ENCODE data around the gene PAQR7. TPM values are rescaled to one million over a fixed set of nuclear protein-coding genes. Genes with fewer than 3 reads are reported as not detected.

Gene PAQR7
- total RNA-seq, 4 donors from 2014 or later = 2.5 to 8.5 (median 6.4) TPM

GRCh38 chr1:25875856-25876692 is 566 bp upstream of the PAQR7 start:
- no peaks in the 10 kb centered on the region for H3K36me3 ChIP-seq
- H3K4me3 ChIP-seq (replicated peaks in 1 of 3) = peak overlapping the region in 2 of 3 donors; percentile 54 to 57
- H3K27me3 ChIP-seq = no peaks in the 10 kb centered on the region
- intact Hi-C loops (cut with DNase I) = no loop called here
- peak overlapping the region; percentile 85 to 88 (median 86) for H3K27ac ChIP-seq
- peaks cover 17 to 31% of the 10 kb centered on the region in 2 donors for H3K4me1 ChIP-seq
- peak; percentile 70 to 84 for DNase-seq
- 30 to 32% methylated on average over 22 to 24 of the region's 32 CpGs for WGBS, 2 donors
- H3K9me3 ChIP-seq = no peaks in the 10 kb centered on the region
- no peak for TF ChIP-seq POLR2A (IDR thresholded peaks at IDR 0.05)
- TF ChIP-seq CTCF (IDR thresholded peaks at IDR 0.05) = no peak

- 9 to 26% methylated on average over 5 to 8 of the region's 8 CpGs for WGBS, 2 donors
- no peak for DNase-seq
- H3K36me3 ChIP-seq = no peaks in the 10 kb centered on the region
- TF ChIP-seq POLR2A (IDR thresholded peaks at IDR 0.05) = no peak
- TF ChIP-seq CTCF (IDR thresholded peaks at IDR 0.05) = no peak
- intact Hi-C loops (cut with DNase I) = no loop called here
- peaks cover 17 to 32% of the 10 kb centered on the region in 2 donors for H3K4me1 ChIP-seq
- no peaks in the 10 kb centered on the region for H3K9me3 ChIP-seq
- H3K4me3 ChIP-seq (replicated peaks in 1 of 3) = peak overlapping the region; percentile 54 to 68 (median 57)
- no peaks in the 10 kb centered on the region for H3K27me3 ChIP-seq
- H3K27ac ChIP-seq = peak overlapping the region; percentile 85 to 88 (median 86)
Measured at GRCh38 chr1:25874635-25875153, 814 bp downstream of the PAQR7 start.

- Histone ChIP-seq H3K9me3 (no peaks in the 10 kb centered on the region), H3K4me3 (replicated peaks in 1 of 3) (peak overlapping the region in 1 of 3 donors; percentile 54), H3K4me1 (peaks cover 17 to 32% of the 10 kb centered on the region in 2 donors), H3K27ac (peak overlapping the region in 1 of 3 donors; percentile 85), H3K27me3 (no peaks in the 10 kb centered on the region), H3K36me3 (no peaks in the 10 kb centered on the region)
- WGBS, 2 donors = 95 to 97% methylated on average over 3 of the region's 3 CpGs
- intact Hi-C loops (cut with DNase I) = no loop called here
- no peak for DNase-seq
- no peak for TF ChIP-seq POLR2A (IDR thresholded peaks at IDR 0.05)
- TF ChIP-seq CTCF (IDR thresholded peaks at IDR 0.05) = no peak
Measured at GRCh38 chr1:25874209-25874608, 1.3 kb downstream of the PAQR7 start.

- DNase-seq = peak in 1 of 2 donors; percentile 11
- H3K36me3 ChIP-seq = no peaks in the 10 kb centered on the region
- TF ChIP-seq CTCF (IDR thresholded peaks at IDR 0.05) = no peak
- TF ChIP-seq POLR2A (IDR thresholded peaks at IDR 0.05) = no peak
- 73 to 86% methylated on average over 3 of the region's 3 CpGs for WGBS, 2 donors
- no peaks in the 10 kb centered on the region for H3K9me3 ChIP-seq
- H3K4me3 ChIP-seq (replicated peaks in 1 of 3) = no peak overlapping the region
- peak overlapping the region in 1 of 3 donors; percentile 3 for H3K27ac ChIP-seq
- intact Hi-C loops (cut with DNase I) = no loop called here
- peaks cover 17 to 32% of the 10 kb centered on the region in 2 donors for H3K4me1 ChIP-seq
- no peaks in the 10 kb centered on the region for H3K27me3 ChIP-seq
Measured at GRCh38 chr1:25873120-25873519, 2.4 kb downstream of the PAQR7 start.

GRCh38 chr1:25872713-25873112 is 2.8 kb downstream of the PAQR7 start:
- H3K4me3 ChIP-seq (replicated peaks in 1 of 3) = no peak overlapping the region
- 79 to 81% methylated on average over 2 of the region's 2 CpGs for WGBS, 2 donors
- no peaks in the 10 kb centered on the region for H3K9me3 ChIP-seq
- TF ChIP-seq CTCF (IDR thresholded peaks at IDR 0.05) = no peak
- TF ChIP-seq POLR2A (IDR thresholded peaks at IDR 0.05) = no peak
- H3K36me3 ChIP-seq = no peaks in the 10 kb centered on the region
- peak overlapping the region in 1 of 3 donors; percentile 3 for H3K27ac ChIP-seq
- intact Hi-C loops (cut with DNase I) = no loop called here
- H3K27me3 ChIP-seq = no peaks in the 10 kb centered on the region
- DNase-seq = no peak
- H3K4me1 ChIP-seq = peaks cover 17 to 32% of the 10 kb centered on the region in 2 donors

Data from thyroid gland (tissue), 4 donors.